ENCODE results near the gene CLEC11A.
"Not testable (repeated sequence)": the region's sequence is repeated elsewhere in the genome, so short reads cannot be mapped to it uniquely, and the experiment has no call there.

GRCh38 chr19:50767263-50767662 lies 44.1 kb downstream of the CLEC11A start:
- not testable (repeated sequence) for TF ChIP-seq CTCF, POLR2A, POLR2AphosphoS5 (IDR thresholded peaks at IDR 0.05)
